Activated T-cell treated with anti-CD3 and anti-CD28 coated beads, Interleukin-2, amount 50 U/mL, for 72 hours (primary cell): Measurements from ENCODE around the gene PCNT. TPM values are rescaled to one million over a fixed set of nuclear protein-coding genes. Genes with fewer than 3 reads are reported as not detected.
A peak's percentile ranks its signal among the peaks of the same experiment; 100 is the strongest.

Experiments used
- ATAC-seq, 2 donors: fragments of 150-1000 bp; cut with Tn5 transposase; replicated peaks in 1 of 2; 2 replicates each; pipeline ENCODE4 v1.10.0; 2021; ENCODE audit warnings: moderate library complexity in 2 of 2, mild to moderate bottlenecking in 1 of 2
- DNase-seq, 2 donors: peaks; one replicate each; pipeline ENCODE4 v3.0.0; 2021 to 2022; ENCODE audit warnings: mixed read lengths in 1 of 2
- H3K27ac Mint-ChIP-seq: one replicate; pipeline ENCODE4 v1.8.0; 2022; ENCODE audit warnings: mild to moderate bottlenecking, moderate library complexity, mixed read lengths
- H3K27me3 Mint-ChIP-seq: one replicate; pipeline ENCODE4 v1.8.0; 2022; ENCODE audit warnings: low read depth, mixed read lengths
- H3K36me3 Mint-ChIP-seq, 2 donors: one replicate each; pipeline ENCODE4 v1.8.0; 2022; ENCODE audit warnings: mixed read lengths in 2 of 2, mild to moderate bottlenecking in 1 of 2; ENCODE audit not compliant: insufficient read depth in 2 of 2
- H3K4me1 Mint-ChIP-seq: one replicate; pipeline ENCODE4 v1.8.0; 2022; ENCODE audit warnings: low read depth, mixed read lengths
- H3K4me3 Mint-ChIP-seq, 2 donors: one replicate each; pipeline ENCODE4 v1.8.0; 2022; ENCODE audit warnings: mild to moderate bottlenecking in 2 of 2, mixed read lengths in 2 of 2, moderate library complexity in 2 of 2
- H3K9me3 Mint-ChIP-seq, 2 donors: one replicate each; pipeline ENCODE4 v1.8.0; 2022; ENCODE audit warnings: mixed read lengths in 2 of 2
- total RNA-seq, 2 donors: library from RNA; stranded (reverse); gene quantifications; one replicate each; pipeline ENCODE4 v1.2.3, GENCODE V29; 2022

PCNT gene
- total RNA-seq, 2 donors from 2014 or later: 69.6 to 83.5 TPM

- no peaks in the 10 kb centered on the region for H3K27me3 Mint-ChIP-seq
- no peak for DNase-seq
- H3K36me3 Mint-ChIP-seq: peaks cover 0 to 6% of the 10 kb centered on the region in 2 donors
- no peak overlapping the region for H3K27ac Mint-ChIP-seq
- ATAC-seq: no peak
- H3K9me3 Mint-ChIP-seq: peaks cover 0 to 2% of the 10 kb centered on the region in 2 donors
- no peak overlapping the region for H3K4me3 Mint-ChIP-seq
- peaks cover 17% of the 10 kb centered on the region for H3K4me1 Mint-ChIP-seq
Observed at GRCh38 chr21:46478910-46479309, 155.0 kb downstream of the PCNT start.

DNA sequence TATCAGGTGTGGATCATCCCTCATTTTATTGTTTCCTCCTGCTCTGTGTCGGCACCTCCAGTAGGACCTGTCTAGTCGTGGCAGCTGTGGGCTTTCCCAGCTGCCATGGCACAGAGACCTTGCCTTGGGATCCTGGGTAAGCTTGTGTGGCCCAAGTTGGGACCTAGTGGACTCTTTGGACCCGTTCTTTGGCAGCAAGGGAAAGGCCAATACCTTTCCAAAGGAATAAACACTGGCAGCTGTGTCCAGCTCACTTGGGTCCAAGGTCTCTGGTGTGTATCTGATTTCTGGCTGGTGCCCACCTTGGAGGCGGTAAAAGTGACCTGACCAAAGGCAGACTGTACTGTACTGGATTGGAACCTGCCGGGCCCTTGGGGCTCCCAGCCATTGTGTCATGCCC is 156.5 kb downstream of the PCNT start:
- peaks cover 0 to 2% of the 10 kb centered on the region in 2 donors for H3K9me3 Mint-ChIP-seq
- peaks cover 10% of the 10 kb centered on the region for H3K4me1 Mint-ChIP-seq
- H3K4me3 Mint-ChIP-seq: no peak overlapping the region
- DNase-seq: no peak
- H3K27ac Mint-ChIP-seq: no peak overlapping the region
- no peaks in the 10 kb centered on the region for H3K27me3 Mint-ChIP-seq
- H3K36me3 Mint-ChIP-seq: peaks cover 0 to 10% of the 10 kb centered on the region in 2 donors
- ATAC-seq: no peak

GRCh38 chr21:46482225-46482845 is 158.4 kb downstream of the PCNT start:
- H3K36me3 Mint-ChIP-seq: peaks cover 2 to 8% of the 10 kb centered on the region in 2 donors
- H3K9me3 Mint-ChIP-seq: no peaks in the 10 kb centered on the region
- DNase-seq (no peak), ATAC-seq (no peak)
- H3K4me3 Mint-ChIP-seq: no peak overlapping the region
- H3K27ac Mint-ChIP-seq: peak overlapping the region; percentile 35
- H3K4me1 Mint-ChIP-seq: peaks cover 10% of the 10 kb centered on the region
- H3K27me3 Mint-ChIP-seq: no peaks in the 10 kb centered on the region

DNA sequence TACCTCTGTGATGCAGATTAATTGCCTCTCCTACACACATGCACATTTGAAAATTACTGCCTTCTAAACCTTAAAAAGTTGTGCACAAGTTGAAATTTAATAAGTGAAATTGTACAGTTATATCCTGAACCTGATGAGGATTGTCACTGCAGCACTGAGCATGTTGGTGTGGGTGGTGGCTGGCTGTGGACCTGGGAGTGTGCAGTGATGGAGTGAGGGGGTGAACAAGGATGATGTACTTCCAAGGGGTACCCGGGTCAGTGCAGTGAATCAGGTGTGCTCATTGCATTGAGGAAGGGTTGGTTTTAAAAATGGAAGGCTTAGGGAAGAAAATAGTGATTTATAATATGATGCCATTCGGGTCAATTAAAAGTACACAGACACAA is 158.9 kb downstream of the PCNT start:
- Mint-ChIP-seq H3K9me3 (no peaks in the 10 kb centered on the region), H3K4me3 (no peak overlapping the region), H3K4me1 (peaks cover 10% of the 10 kb centered on the region), H3K36me3 (peaks cover 2 to 6% of the 10 kb centered on the region in 2 donors), H3K27me3 (no peaks in the 10 kb centered on the region), H3K27ac (peak overlapping the region; percentile 35)
- DNase-seq (no peak), ATAC-seq (no peak)

GRCh38 chr21:46483300-46484295 is 159.6 kb downstream of the PCNT start:
- DNase-seq: no peak
- Mint-ChIP-seq H3K4me3 (peak overlapping the region in 1 of 2 donors; percentile 47), H3K36me3 (peaks cover 2 to 5% of the 10 kb centered on the region in 2 donors), H3K4me1 (peaks cover 10% of the 10 kb centered on the region), H3K9me3 (no peaks in the 10 kb centered on the region), H3K27me3 (no peaks in the 10 kb centered on the region), H3K27ac (peak overlapping the region; percentile 35)
- ATAC-seq: peak; percentile 51 to 89

DNA sequence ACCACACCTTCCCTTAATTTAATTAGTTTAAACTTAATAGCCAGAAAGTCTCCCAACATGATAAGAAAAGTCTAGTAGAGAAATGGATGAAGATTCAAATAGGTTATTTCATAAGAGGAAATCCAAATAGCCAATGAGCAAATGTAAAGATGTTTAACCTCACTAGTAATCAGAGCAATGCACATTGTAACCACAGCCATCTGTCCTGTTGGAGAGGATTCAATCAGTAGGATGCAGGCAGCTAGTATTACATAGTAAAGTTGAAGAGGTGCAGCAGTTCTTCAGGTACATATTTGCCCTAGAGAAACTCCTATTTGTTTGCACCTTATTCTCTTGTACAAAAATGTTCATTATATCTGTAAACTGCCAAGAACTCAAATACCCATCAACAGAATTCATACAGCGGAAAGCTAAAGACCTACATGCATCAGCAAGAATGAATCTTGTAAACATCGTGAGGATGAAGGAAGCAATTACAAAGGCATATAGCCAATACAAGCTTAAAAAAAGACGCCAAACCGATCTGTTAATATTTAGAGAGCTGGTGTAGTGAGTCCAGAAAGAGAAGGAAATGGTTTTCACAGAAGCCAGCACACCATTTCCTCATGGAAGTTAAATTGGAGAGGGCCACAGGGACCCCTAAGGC is 162.6 kb downstream of the PCNT start:
- no peak for DNase-seq
- H3K27ac Mint-ChIP-seq: peak overlapping the region; percentile 78
- no peaks in the 10 kb centered on the region for H3K9me3 Mint-ChIP-seq
- H3K4me3 Mint-ChIP-seq: no peak overlapping the region
- no peaks in the 10 kb centered on the region for H3K27me3 Mint-ChIP-seq
- H3K36me3 Mint-ChIP-seq: peaks cover 3 to 6% of the 10 kb centered on the region in 2 donors
- no peak for ATAC-seq
- H3K4me1 Mint-ChIP-seq: peaks cover 10% of the 10 kb centered on the region

GRCh38 chr21:46489162-46489663 is 165.3 kb downstream of the PCNT start:
- no peak overlapping the region for H3K4me3 Mint-ChIP-seq
- no peaks in the 10 kb centered on the region for H3K9me3 Mint-ChIP-seq
- no peak overlapping the region for H3K27ac Mint-ChIP-seq
- peak in 1 of 2 donors; percentile 21 for ATAC-seq
- H3K36me3 Mint-ChIP-seq: peaks cover 10 to 21% of the 10 kb centered on the region in 2 donors
- no peaks in the 10 kb centered on the region for H3K4me1 Mint-ChIP-seq
- no peak for DNase-seq
- H3K27me3 Mint-ChIP-seq: no peaks in the 10 kb centered on the region

GRCh38 chr21:46489800-46490199 is 165.8 kb downstream of the PCNT start:
- Mint-ChIP-seq H3K4me3 (no peak overlapping the region), H3K36me3 (peaks cover 12 to 27% of the 10 kb centered on the region in 2 donors), H3K27ac (no peak overlapping the region), H3K4me1 (no peaks in the 10 kb centered on the region), H3K27me3 (no peaks in the 10 kb centered on the region), H3K9me3 (no peaks in the 10 kb centered on the region)
- DNase-seq (no peak), ATAC-seq (no peak)

DNA sequence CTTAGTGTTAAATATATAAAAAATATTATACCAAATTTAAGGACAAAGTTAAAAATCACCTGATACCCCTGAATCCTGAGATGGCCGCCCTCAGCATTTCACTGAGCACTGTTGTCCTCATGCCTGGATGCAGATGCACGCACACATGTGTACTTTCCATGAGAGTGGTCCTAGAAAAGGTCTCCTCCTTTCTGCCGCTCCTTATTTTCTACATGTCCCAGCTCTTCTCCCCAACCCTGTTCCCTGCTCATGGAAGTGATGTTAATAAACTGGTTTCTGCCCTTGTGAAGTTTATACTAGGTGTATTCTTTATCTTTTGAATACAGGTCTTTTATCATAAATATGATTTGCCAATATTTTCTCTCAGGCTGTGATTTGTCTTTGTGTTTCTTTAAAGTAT is 167.6 kb downstream of the PCNT start:
- ATAC-seq: no peak
- H3K27me3 Mint-ChIP-seq: no peaks in the 10 kb centered on the region
- peaks cover 12 to 31% of the 10 kb centered on the region in 2 donors for H3K36me3 Mint-ChIP-seq

DNA sequence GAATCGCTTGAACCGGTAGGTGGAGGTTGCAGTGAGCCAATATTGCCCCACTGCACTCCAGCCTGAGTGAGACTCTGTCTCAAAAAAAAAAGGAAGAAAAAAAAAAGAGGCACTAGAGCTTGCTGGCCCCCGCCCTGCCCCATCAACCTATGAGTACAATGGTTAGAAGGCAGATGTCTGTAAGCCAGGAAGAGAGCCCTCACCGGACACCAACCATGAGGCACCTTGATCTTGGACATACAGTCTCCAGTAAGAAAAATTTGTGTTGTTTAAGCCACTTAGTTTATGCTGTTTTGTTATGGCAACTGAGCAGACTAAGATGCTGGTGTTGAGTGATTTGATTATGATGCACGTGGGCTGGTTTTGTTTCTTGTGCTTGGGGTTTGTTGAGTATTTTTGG is 168.9 kb downstream of the PCNT start:
- peaks cover 14 to 31% of the 10 kb centered on the region in 2 donors for H3K36me3 Mint-ChIP-seq
- no peak for DNase-seq
- H3K27me3 Mint-ChIP-seq: no peaks in the 10 kb centered on the region
- no peaks in the 10 kb centered on the region for H3K4me1 Mint-ChIP-seq
- no peak for ATAC-seq
- H3K9me3 Mint-ChIP-seq: no peaks in the 10 kb centered on the region
- H3K4me3 Mint-ChIP-seq: no peak overlapping the region
- H3K27ac Mint-ChIP-seq: no peak overlapping the region

More for the DNA sequence above, 167.6 kb downstream of the PCNT start:
- H3K4me3 Mint-ChIP-seq: no peak overlapping the region
- DNase-seq: no peak
- H3K4me1 Mint-ChIP-seq: no peaks in the 10 kb centered on the region
- no peak overlapping the region for H3K27ac Mint-ChIP-seq
- H3K9me3 Mint-ChIP-seq: no peaks in the 10 kb centered on the region

- Mint-ChIP-seq H3K27ac (peak overlapping the region; percentile 44), H3K9me3 (no peaks in the 10 kb centered on the region), H3K36me3 (peaks cover 14 to 33% of the 10 kb centered on the region in 2 donors), H3K4me1 (no peaks in the 10 kb centered on the region), H3K27me3 (no peaks in the 10 kb centered on the region), H3K4me3 (no peak overlapping the region)
- DNase-seq (no peak), ATAC-seq (no peak)
Observed at GRCh38 chr21:46493828-46494227, 169.9 kb downstream of the PCNT start.
